GM18907 (cell line): ENCODE measurements around the gene TMEM209.
"Not testable (repeated sequence)": the region's sequence is repeated elsewhere in the genome, so short reads cannot be mapped to it uniquely, and the experiment has no call there.

Experiments used
- ATAC-seq: cut with Tn5 transposase; IDR thresholded peaks from one replicate; pipeline ENCODE4 v1.9.1; 2021; ENCODE audit warnings: mild to moderate bottlenecking, moderate library complexity; ENCODE audit not compliant: unreplicated experiment

Gene TMEM209

DNA sequence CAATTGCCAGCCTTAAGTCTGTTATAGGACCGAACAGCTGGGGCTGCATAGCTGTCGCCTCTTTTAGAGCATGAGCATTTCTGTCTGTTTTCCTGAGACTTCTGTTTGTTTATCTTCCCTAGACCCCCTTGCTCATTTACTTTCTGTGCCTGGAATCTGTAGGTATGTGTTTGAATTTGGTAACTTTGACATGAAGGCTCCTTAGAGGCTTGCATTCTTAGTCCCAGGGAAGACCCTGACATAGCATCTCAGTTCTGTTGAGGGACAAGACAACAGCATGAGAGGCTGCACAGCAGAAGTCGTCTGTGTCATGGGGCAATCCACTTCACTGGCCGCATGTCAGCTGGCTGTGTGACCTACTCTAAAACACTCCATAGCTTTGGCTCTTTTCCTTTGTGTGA lies 76.2 kb downstream of the TMEM209 start:
- ATAC-seq = no peak

DNA sequence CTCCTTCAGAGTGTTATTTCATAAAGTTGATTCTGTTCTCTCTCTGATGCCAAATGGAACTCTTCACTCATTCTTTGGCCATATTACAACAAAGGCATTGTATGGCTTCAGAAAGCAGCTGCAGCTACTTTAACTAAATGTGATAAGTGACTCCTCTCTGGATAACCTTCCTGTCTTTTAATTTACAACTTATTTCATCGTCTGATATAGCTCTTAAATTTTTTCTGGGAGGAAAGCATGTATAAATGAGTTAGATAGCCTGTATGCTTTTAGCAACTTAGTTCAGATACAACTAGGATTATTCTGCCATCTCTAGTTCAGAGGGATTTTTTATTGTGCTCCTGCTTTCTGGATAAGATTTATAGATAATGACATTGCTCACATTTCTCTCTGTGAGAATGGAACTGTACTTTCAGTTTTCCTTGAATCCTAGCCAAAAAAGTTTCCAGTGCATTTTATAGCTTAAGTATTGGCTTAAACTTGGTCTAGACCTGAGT lies 77.3 kb downstream of the TMEM209 start:
- ATAC-seq = no peak

DNA sequence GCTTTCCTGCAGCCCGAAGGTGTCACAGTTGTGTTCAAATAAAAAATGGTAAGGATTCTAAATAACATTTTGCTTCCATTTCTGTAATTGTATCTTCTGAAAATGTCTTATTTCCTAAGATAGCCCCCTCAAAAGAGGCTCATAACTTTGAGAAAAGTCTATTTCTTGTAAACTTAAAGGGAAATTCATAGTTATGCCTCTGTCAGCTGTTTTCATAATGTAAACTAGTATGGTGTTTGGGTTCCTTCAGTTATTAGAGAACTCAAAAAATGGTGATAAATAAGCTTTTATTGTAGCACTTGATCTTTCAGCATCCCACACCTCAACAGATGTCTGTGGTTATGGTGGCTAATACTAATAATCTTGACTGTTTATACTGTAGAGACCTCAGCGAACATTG lies 77.8 kb downstream of the TMEM209 start:
- ATAC-seq = no peak

DNA sequence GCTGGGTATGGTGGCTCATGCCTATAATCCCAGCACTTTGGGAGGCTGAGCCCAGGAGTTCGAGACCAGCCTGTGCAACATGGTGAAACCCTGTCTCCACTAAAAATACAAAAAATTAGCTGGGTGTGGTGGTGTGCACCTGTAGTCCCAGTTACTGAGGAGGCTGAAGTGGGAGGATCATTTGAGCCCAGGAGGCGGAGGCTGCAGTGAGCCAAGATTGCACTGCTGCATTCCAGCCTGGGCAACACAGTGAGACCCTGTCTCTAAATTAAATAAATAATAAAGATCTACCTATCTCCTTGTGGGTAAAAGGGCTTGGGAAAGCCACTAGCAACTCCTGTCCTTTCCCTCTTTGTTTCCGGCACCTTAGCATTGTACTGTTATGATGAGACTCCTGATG lies 78.4 kb downstream of the TMEM209 start:
- ATAC-seq = not testable (repeated sequence)

DNA sequence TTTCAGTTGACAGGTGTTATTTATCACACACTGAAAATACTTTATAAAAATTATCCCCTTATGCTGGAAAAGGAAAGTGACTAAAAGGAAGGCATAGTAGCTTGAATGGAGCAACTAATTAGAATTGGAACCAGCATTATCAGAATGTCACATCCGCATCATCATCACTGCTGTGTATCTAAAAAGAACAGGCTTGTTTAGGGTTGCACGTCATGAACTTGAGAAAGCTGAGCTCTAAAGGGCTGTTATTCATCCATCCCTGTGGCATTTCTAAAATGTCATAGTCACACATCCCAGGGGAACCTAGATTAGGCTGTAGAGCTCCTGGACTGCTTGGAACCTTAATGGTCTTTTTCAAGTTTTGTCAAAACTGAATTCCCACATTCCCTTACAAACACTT lies 80.5 kb downstream of the TMEM209 start:
- ATAC-seq = no peak

DNA sequence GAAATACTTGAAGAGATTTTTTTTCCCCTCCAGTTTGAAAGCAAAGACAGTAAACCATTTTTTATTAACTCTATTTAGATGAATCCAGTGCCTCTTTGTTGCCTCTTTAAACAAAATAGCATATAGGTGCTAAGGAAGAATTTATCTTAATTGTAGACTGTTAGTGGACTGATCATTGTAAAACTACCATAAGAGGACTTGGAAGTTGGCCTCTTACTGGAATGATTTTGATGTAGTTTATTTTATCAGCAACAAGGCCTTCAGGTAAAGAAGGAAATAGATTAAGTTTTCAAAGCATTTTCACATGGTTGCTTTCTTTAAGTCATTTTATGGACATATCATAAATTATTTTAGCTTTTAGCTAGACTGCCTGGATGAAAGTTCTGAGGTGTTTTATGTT lies 81.7 kb downstream of the TMEM209 start:
- ATAC-seq = no peak

DNA sequence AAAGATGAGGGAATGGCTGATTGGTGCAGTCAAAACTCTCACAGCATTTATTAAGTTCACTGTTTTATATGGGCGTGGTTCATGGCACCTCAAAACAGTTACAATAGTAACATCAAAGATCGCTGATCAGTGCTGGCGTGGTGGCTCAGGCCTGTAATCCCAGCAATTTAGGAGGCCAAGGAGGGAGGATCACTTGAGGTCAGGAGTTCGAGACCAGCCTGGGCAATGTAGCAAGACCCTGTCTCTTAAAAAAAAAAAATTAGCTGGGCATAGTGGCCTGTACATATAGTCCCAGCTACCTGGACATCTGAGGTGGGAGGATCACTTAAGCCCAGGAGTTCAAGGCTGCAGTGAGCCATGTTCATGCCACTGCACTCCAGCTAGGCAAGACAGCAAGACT lies 86.4 kb downstream of the TMEM209 start:
- no peak for ATAC-seq

DNA sequence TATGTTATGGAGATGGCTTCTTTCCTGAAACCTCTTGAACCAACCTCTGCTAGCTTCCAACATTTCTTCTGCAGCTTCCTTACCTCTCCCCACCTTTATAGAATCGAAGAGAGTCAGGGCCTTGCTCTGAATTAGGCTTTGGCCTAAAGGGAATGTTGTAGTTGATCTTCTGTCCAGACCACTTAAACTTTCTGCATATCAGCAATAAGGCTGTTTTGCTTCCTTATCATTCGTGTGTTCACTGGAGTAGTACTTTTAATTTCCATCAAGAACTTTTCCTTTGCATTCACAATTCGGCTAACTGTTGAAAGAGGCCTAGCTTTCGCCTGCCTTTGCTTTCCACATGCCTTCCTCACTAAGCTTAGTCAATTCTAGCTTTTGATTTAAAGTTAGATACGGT lies 86.9 kb downstream of the TMEM209 start:
- ATAC-seq = no peak

DNA sequence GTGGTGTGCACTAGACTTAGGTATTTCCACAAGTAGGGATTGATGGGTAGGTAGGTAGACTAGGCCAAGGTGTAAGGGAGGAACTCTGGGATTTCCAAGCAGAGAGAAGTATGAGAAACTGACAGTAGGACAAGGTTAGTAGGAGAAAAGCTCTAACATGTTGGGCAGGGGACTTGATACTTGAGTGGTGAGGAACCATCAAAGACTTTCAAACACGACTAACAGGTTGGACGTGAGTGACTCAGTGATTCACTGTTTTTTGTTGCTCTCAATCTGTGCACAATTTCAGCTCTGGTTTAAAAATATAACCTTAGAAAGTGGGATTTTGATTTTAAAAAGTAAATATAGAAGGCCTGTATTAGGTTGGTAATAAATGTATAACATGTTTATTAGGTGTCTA lies 90.4 kb downstream of the TMEM209 start:
- ATAC-seq = peak; percentile 30
